Measurements from ENCODE around the gene HSPB6. TPM values are rescaled to one million over a fixed set of nuclear protein-coding genes. Genes with fewer than 3 reads are reported as not detected.

HSPB6 gene
- total RNA-seq, 1 donor from 2014 or later: 0.60 TPM

- H3K27me3 Mint-ChIP-seq: no peaks in the 10 kb centered on the region
- no peak overlapping the region for H3K4me3 Mint-ChIP-seq
- H3K36me3 Mint-ChIP-seq: peaks cover 14% of the 10 kb centered on the region
- TF ChIP-seq CTCF (conservative IDR thresholded peaks at IDR 0.05): no peak
- no peaks in the 10 kb centered on the region for H3K9me3 Mint-ChIP-seq
- no peak overlapping the region for H3K27ac Mint-ChIP-seq
- peaks cover 5% of the 10 kb centered on the region for H3K4me1 Mint-ChIP-seq (ENCODE audit: unreplicated experiment)
- DNase-seq (ENCODE audit: extremely low spot score, unreplicated experiment): no peak
These were observed 23.4 kb downstream of the HSPB6 start for GRCh38 chr19:35733180-35734125.

- no peak for DNase-seq (ENCODE audit: extremely low spot score, unreplicated experiment)
- Mint-ChIP-seq H3K27ac (no peak overlapping the region), H3K4me3 (no peak overlapping the region), H3K4me1 (ENCODE audit: unreplicated experiment) (peaks cover 5% of the 10 kb centered on the region), H3K9me3 (no peaks in the 10 kb centered on the region), H3K27me3 (no peaks in the 10 kb centered on the region), H3K36me3 (peaks cover 14% of the 10 kb centered on the region)
- no peak for TF ChIP-seq CTCF (conservative IDR thresholded peaks at IDR 0.05)
These were observed 24.2 kb downstream of the HSPB6 start for GRCh38 chr19:35732540-35733179.

- no peak for DNase-seq (ENCODE audit: extremely low spot score, unreplicated experiment)
- Mint-ChIP-seq H3K9me3 (no peaks in the 10 kb centered on the region), H3K4me1 (ENCODE audit: unreplicated experiment) (peaks cover 5% of the 10 kb centered on the region), H3K27me3 (no peaks in the 10 kb centered on the region), H3K27ac (peak overlapping the region; percentile 85), H3K36me3 (peaks cover 14% of the 10 kb centered on the region), H3K4me3 (no peak overlapping the region)
- no peak for TF ChIP-seq CTCF (conservative IDR thresholded peaks at IDR 0.05)
These were observed 24.9 kb downstream of the HSPB6 start for GRCh38 chr19:35731779-35732405.

GRCh38 chr19:35731353-35731752 lies 25.5 kb downstream of the HSPB6 start:
- no peaks in the 10 kb centered on the region for H3K27me3 Mint-ChIP-seq
- no peak for DNase-seq (ENCODE audit: extremely low spot score, unreplicated experiment)
- H3K4me3 Mint-ChIP-seq: peak overlapping the region; percentile 34
- no peaks in the 10 kb centered on the region for H3K9me3 Mint-ChIP-seq
- no peak for TF ChIP-seq CTCF (conservative IDR thresholded peaks at IDR 0.05)
- peaks cover 14% of the 10 kb centered on the region for H3K36me3 Mint-ChIP-seq
- H3K27ac Mint-ChIP-seq: peak overlapping the region; percentile 85
- peaks cover 5% of the 10 kb centered on the region for H3K4me1 Mint-ChIP-seq (ENCODE audit: unreplicated experiment)

GRCh38 chr19:35730326-35730725 lies 26.5 kb downstream of the HSPB6 start:
- Mint-ChIP-seq H3K9me3 (no peaks in the 10 kb centered on the region), H3K4me1 (ENCODE audit: unreplicated experiment) (peaks cover 5% of the 10 kb centered on the region)

More at GRCh38 chr19:35730326-35730725, 26.5 kb downstream of the HSPB6 start:
- peak overlapping the region; percentile 56 for H3K27ac Mint-ChIP-seq
- H3K27me3 Mint-ChIP-seq: no peaks in the 10 kb centered on the region
- no peak for DNase-seq (ENCODE audit: extremely low spot score, unreplicated experiment)
- H3K4me3 Mint-ChIP-seq: no peak overlapping the region
- TF ChIP-seq CTCF (conservative IDR thresholded peaks at IDR 0.05): no peak
- peaks cover 14% of the 10 kb centered on the region for H3K36me3 Mint-ChIP-seq
